Endometrial microvascular endothelial cells (primary cell): ENCODE measurements around the gene TUBGCP2. TPM values are rescaled to one million over a fixed set of nuclear protein-coding genes. Genes with fewer than 3 reads are reported as not detected.

ENCODE experiments used
- in situ Hi-C: cut with HindIII; loops from 2 replicates; pipeline ENCODE4 v1.10.0; 2017; ENCODE audit warnings: low sequenced_read_pairs, low pct_unique_long_range_greater_than_20kb; ENCODE audit errors: inconsistent ontology term
- total RNA-seq: library from RNA; depleted of rRNA; stranded (reverse); fragments of >200 nt; gene quantifications from one replicate; pipeline ENCODE4 v1.2.3, GENCODE V29; 2015; ENCODE audit errors: inconsistent ontology term

TUBGCP2 gene
- total RNA-seq, 1 donor from 2014 or later = 63.8 TPM

- in situ Hi-C loops = no loop called here
Observed at GRCh38 chr10:133285217-133285616, 23.5 kb downstream of the TUBGCP2 start.

- in situ Hi-C loops = no loop called here
Observed at GRCh38 chr10:133283931-133284330, 24.7 kb downstream of the TUBGCP2 start.

GRCh38 chr10:133282846-133283390 lies 25.8 kb downstream of the TUBGCP2 start:
- in situ Hi-C loops = no loop called here

- in situ Hi-C loops = no loop called here
Observed at GRCh38 chr10:133281628-133282372, 26.9 kb downstream of the TUBGCP2 start.

- in situ Hi-C loops = no loop called here
Observed at GRCh38 chr10:133281084-133281483, 27.6 kb downstream of the TUBGCP2 start.

- in situ Hi-C loops = no loop called here
Observed at GRCh38 chr10:133280391-133281059, 28.1 kb downstream of the TUBGCP2 start.

- in situ Hi-C loops = no loop called here
Observed at GRCh38 chr10:133279326-133280226, 29.1 kb downstream of the TUBGCP2 start.

- in situ Hi-C loops = no loop called here
Observed at GRCh38 chr10:133278577-133279265, 30.0 kb downstream of the TUBGCP2 start.

- in situ Hi-C loops = no loop called here
Observed at GRCh38 chr10:133277993-133278576, 30.6 kb downstream of the TUBGCP2 start.

GRCh38 chr10:133277277-133277992 lies 31.2 kb downstream of the TUBGCP2 start:
- in situ Hi-C loops = no loop called here

GRCh38 chr10:133276435-133277201 lies 32.1 kb downstream of the TUBGCP2 start, which contains the start of gene ADAM8:
Gene ADAM8, minus strand, starts transcription at chr10:133276868. Its CDS starts 51 bp downstream, at chr10:133276817.
- in situ Hi-C loops = no loop called here

GRCh38 chr10:133276100-133276434 lies 32.6 kb downstream of the TUBGCP2 start:
- in situ Hi-C loops = no loop called here

GRCh38 chr10:133275684-133276092 lies 33.0 kb downstream of the TUBGCP2 start:
- in situ Hi-C loops = no loop called here

GRCh38 chr10:133274751-133275683 lies 33.7 kb downstream of the TUBGCP2 start:
- in situ Hi-C loops = no loop called here

- in situ Hi-C loops = no loop called here
Observed at GRCh38 chr10:133273534-133274143, 35.0 kb downstream of the TUBGCP2 start.
